DMS153 treated with DMSO at 0.1 percent for 48 hours (cell line): ENCODE data around the gene DLX3.

Experiments
- DNase-seq: peaks from one replicate; lab custom pipeline; 2025; ENCODE audit not compliant: unreplicated experiment; lab: John Stamatoyannopoulos, UW

Gene DLX3

GRCh38 chr17:50024808-50025207 is 29.8 kb upstream of the DLX3 start:
- DNase-seq = no peak

DNA sequence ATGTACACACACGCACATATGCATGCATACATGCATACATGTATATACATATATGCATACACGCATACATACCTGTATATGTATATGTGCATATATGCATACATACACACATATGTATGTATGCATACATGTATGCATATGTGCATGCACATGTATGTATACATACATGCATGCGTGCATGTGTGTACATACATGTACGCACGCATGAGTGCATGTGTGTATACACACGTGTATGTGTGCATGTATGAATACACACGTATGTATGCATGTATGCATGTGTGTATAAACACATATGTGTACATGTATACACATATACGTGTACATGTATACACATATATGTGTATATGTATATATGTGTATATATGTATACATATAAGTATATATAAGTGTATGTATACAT is 28.5 kb upstream of the DLX3 start:
- DNase-seq = no peak

DNA sequence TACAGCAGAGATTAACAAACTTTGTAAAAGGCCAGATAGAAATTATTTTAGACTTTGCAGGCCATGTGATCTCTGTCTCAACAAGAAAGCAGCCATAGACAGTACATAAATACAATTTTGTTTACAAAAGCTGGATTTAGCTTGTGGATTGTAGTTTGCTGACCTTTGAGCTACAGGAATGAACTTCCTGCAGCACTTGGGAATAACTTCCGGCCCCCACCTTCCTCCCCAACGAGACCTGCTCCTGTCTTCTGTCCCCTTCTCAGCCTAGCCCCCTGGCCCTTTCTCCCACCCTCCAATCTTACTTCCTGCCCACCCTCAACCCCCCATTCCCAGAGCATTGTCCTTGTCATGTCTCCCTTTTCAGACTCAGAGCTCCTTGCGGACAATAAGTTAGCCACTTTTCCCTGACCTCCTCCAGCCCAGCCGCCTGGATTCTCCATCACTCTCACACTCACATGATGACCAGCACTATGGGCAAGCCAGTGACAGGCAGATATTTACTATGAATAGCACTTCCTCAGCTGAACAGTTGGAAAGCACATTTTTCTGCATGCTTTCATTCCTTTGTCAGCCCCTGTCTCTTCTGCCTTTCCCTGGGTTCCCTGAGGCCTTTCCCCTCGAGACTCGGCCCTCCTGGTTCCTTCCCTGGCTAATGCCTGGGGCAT is 27.6 kb upstream of the DLX3 start:
- DNase-seq = no peak

DNA sequence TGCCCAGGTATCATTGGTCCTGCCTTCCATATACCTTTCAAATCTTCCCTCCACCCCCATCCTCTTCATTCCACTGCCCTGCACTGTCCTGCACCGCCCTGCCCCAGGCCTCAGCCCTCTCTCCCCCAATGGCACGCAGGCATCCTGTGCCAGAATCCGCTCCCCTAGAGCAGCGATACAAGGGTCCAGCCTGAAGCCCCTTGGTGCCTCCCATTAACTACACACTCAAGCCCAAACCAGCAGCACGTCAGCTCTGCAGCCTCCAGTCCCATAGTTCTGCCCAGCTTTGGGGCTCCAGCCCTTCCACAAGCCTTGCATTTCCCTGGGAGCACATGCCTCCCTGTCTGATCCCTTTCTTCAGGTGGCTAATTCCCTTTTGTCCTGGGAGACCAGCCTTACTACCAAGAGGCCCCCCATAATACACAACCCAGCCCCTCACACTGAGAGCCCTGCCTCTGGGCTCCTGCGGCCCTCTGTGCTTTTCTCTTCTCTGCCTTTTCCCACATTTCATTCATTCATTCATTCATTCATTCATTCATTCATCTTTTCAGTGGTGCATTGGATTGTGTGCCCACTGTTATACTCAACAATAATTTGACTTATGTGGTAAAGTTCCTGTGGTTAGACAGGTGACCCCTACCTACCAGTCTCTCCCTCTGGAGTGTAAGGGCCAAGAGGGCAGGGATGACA is 26.8 kb upstream of the DLX3 start:
- no peak for DNase-seq

DNA sequence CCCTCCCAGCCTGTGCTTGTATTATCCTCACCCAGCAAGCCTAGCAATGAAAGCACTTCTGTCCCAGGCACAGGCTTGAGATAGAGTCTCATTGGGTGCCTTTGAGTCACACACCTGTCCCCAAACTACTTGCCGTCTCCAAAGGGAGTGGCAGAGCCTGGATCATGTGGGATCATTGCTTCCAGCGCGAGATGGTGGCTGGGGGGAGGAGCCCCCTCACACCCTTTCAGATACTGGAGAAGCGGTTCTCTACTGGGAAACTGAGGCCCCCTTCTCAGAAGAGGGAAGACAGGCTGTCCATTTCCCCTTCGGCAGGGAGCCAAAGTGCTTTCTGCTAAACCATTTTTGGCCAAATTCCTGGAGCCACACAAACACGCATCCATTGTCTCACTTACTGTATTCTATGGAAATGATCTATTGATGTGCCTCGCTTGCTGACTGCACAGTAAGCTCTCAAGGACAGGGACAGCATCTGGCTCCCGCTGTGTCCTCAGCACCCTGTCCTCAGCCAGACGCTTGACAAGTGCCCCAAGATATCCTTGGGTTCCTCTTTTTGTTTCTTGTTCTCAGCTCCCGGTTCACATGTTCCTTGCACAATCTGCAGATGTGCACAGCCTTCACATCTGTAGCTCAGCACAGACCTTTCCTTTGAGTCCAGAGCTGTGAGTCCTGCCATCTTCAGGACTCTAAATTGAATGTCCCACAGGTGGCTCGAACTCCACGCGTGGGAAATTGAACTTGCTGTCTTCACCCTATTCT is 26.0 kb upstream of the DLX3 start:
- no peak for DNase-seq

DNA sequence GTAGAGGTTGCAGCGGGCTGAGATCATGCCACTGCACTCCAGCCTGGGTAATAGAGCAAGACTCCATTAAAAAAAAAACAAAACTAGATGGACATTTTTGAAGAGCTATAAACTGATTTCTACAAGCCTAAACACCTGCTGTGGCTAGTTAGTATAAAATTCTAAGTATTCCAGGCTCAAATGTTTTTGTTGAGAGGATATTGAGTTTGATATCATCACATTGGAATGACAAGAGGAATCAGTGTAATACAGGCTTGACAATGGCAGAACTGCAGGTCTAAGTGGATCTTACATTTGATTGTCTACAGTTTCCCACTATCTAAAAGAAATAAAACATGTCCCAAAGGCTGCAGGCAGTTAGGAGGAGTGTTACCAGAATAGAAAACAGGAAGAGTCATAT is 23.9 kb upstream of the DLX3 start:
- DNase-seq = no peak

GRCh38 chr17:50015146-50015545 is 20.1 kb upstream of the DLX3 start:
- DNase-seq = no peak

- DNase-seq = no peak
Observed at GRCh38 chr17:50014471-50015088, 19.6 kb upstream of the DLX3 start.

GRCh38 chr17:50013079-50013478 is 18.1 kb upstream of the DLX3 start:
- DNase-seq = no peak

DNA sequence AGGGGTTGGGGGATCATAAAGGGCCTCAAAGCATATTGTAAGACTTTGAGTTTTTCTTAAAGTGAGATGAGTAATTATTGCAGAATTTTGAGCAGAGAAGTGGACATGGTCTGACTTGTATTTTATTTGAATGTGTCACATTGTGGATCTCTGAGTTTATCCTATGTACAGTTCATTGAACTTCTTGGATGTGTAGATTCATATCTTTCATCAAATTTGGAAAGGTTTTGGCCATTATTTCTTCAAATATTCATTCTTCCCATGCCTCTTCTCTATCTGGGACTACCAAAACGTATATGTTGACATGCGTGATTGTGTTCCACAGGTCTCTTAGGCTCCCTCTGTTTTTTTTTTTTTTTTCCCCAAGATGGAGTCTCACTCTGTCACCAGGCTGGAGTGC is 14.3 kb upstream of the DLX3 start:
- no peak for DNase-seq

- no peak for DNase-seq
Observed at GRCh38 chr17:50003911-50004310, 8.9 kb upstream of the DLX3 start.

GRCh38 chr17:49998836-49999511 is 4.0 kb upstream of the DLX3 start:
- DNase-seq = no peak

- DNase-seq = peak; percentile 82
Observed at GRCh38 chr17:49997773-49998703, 3.0 kb upstream of the DLX3 start.

- DNase-seq = no peak
Observed at GRCh38 chr17:49997301-49997650, 2.3 kb upstream of the DLX3 start.

GRCh38 chr17:49996495-49997300 is 1.7 kb upstream of the DLX3 start:
- peak; percentile 3 for DNase-seq

- no peak for DNase-seq
Observed at GRCh38 chr17:49996121-49996494, 1.1 kb upstream of the DLX3 start.

DNA sequence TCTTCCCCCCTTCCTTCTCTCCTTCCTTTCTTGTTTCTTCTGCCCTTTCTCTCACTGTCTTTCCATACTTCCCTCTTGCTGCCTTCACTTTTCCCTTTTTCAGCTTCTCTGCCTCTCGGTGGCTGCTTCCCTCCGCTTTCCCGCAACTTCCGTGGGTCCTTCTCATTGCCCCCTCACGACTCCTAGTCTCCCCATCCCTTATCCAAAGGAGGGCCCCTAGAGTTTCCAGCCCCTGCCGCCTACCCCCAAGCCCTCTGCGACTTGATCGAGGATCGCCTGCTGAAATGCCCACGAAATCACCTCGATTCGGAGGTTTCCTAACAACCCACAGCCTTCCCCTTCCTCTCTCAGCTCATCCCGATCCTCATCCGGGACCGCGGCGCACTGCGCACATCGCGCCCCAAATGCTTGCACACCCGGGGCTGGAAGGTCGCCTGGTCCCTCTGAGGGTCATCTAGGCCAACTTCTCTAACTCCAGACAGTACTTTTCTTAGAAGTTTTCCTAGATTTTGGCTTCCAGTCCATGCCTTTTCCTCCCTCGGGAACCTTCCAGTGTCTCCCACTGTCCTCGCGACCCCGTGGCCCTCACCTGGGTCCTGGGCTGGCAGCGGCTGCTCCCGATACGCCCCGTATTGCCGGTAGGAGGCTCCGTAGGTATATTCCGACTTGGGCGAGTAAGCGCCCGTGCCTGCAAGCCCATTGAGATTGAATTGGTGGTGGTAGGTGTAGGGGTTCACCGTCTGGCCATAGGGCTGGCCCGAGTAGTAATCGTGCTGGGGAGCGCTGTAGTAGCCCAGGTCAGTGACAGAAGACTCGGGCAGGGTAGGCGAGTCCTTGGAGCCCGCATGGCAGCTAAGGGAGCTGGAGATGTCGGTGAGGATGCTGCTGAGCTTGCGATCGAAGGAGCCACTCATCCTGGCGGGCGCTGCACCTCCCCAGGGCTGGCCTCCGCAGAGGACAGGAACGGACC is 654 bp downstream of the DLX3 start:
- DNase-seq = no peak

DNA sequence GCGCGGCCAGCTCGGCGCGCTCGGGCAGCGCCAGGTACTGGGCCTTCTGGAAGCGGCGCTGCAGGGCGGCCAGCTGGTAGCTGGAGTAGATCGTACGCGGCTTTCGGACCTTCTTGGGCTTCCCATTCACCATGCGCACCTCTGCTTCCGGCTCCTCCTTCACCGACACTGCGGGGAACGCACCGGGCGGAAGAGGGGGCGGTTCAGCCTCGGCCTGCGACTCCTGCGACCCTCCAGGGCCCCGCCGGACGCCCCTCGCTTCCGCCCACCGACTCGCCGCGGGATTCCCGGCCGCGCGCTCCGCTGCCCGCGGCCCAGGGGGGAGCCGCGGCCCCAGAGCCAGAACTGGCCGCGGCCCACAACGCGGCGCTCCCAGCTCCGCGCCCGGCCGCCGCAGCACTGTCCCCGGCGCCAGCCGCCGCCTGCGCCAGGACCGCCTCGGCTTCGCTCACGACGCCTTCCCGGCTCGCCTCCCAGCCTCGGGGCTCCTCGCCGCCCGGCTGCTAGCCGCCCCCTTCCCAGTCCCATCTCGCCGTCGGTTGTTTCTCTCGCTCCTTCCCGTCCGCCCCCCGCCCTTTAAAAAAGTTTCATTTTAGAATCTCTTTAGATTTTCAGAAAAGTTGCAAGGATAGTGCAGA is 1.5 kb downstream of the DLX3 start:
- DNase-seq = peak; percentile 19
